ENCODE measurements around the gene SLC16A5. TPM values are rescaled to one million over a fixed set of nuclear protein-coding genes. Genes with fewer than 3 reads are reported as not detected.

SLC16A5 gene
- total RNA-seq, 1 donor = 2.8 TPM

GRCh38 chr17:75047398-75048098, 40.2 kb upstream of the SLC16A5 start:
- no peak for TF ChIP-seq CTCF (IDR thresholded peaks at IDR 0.05; ENCODE audit: insufficient read depth, low read length)
- peak overlapping the region; percentile 98 for H3K4me3 ChIP-seq (ENCODE audit: low read depth, low read length)
- peak; percentile 2 for DNase-seq (ENCODE audit: low read depth)

- DNase-seq (ENCODE audit: low read depth) = peak; percentile 77
- H3K4me3 ChIP-seq (ENCODE audit: low read depth, low read length) = peak overlapping the region; percentile 98
- no peak for TF ChIP-seq CTCF (IDR thresholded peaks at IDR 0.05; ENCODE audit: insufficient read depth, low read length)
Observed at GRCh38 chr17:75048249-75048878, 39.4 kb upstream of the SLC16A5 start.

DNA sequence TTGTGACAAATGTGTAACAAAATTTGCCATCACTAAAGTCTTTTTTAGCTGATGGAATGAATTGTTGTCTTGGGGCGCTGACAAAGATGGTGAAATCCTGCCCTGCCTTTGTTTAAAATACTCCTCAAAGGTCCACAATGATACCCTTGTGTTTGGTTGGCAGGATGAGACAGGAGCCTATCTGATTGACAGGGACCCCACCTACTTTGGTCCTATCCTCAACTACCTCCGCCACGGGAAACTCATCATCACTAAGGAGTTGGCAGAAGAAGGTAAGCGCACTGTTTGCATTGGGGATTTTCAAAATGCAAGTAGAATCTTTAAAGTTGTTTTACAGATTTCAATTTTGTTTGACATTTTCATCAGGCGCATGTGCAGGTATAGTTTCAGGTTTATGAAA, 38.7 kb upstream of the SLC16A5 start:
- peak overlapping the region; percentile 98 for H3K4me3 ChIP-seq (ENCODE audit: low read depth, low read length)
- no peak for DNase-seq (ENCODE audit: low read depth)
- no peak for TF ChIP-seq CTCF (IDR thresholded peaks at IDR 0.05; ENCODE audit: insufficient read depth, low read length)

DNA sequence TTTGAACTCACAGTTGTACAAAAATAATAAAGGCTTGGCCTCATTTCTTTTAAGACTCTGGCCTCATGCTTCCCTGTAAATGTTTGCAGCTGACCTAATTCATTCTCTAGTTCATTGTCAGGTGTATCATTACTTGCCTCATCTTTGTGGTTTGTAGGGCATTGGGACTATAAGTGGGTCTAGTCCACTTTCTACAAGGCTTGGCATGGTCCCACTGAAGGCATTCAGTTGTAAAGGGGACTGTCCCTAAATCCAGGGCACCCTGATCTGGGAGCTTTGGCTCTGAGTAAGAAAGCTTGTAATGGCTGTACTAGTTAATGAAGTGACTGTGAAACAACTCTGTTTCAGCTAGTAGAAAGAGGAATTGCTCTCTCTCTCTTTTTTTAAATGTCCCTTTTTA, 38.0 kb upstream of the SLC16A5 start:
- H3K4me3 ChIP-seq (ENCODE audit: low read depth, low read length) = no peak overlapping the region
- DNase-seq (ENCODE audit: low read depth) = no peak
- TF ChIP-seq CTCF (IDR thresholded peaks at IDR 0.05; ENCODE audit: insufficient read depth, low read length) = no peak

GRCh38 chr17:75051941-75052340, 35.8 kb upstream of the SLC16A5 start:
- TF ChIP-seq CTCF (IDR thresholded peaks at IDR 0.05; ENCODE audit: insufficient read depth, low read length) = no peak
- no peak for DNase-seq (ENCODE audit: low read depth)
- no peak overlapping the region for H3K4me3 ChIP-seq (ENCODE audit: low read depth, low read length)

DNA sequence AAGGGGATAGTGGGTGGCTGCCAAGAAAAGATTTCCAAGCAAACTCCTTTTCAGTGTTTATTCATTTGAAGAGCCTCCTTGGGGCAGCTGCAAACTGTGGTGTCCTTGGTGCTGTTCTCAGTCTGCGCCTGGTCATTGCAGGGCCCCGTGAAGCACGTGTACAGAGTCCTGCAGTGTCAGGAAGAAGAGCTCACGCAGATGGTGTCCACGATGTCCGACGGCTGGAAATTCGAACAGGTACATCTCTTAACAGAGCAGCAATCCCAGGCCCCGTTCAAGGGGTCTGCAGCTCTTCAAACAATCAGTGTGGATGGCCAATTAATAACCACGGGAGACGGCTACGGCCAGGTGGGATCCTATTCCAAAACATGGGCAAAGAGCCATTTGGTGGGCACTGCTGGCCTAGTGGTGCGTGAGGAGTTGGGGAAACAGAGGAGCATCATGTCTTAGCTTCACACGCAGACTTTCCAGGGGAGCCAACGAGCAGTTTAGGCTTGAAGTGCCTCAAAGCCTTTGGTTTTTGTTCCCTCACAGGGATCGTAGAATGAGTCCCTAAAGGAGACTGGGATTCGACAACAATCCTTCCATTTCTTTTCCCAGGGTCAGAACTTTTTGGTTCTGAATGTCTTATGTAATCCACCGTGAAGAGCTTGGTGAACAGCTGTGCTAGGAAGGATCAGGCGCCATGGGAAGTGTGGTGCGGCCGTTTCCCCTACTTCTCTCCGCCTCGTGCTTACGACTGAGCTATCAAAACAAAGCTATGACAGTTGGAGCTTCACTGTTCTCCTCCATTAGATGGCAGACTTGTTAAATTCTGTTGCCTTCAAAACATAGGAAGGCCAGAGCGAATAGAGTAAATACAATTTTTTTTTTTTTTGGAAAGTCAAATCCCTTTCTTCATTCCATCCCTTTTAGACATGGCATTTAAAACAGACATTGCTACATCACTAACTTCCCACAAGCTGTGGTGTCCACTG, 28.1 kb upstream of the SLC16A5 start:
- TF ChIP-seq CTCF (IDR thresholded peaks at IDR 0.05; ENCODE audit: insufficient read depth, low read length) = peak; percentile 56
- no peak overlapping the region for H3K4me3 ChIP-seq (ENCODE audit: low read depth, low read length)
- DNase-seq (ENCODE audit: low read depth) = peak; percentile 75

Data from fibroblast of the aortic adventitia (primary cell).